Endodermal cell (in vitro differentiated cells): ENCODE data around the gene PFAS. TPM values are rescaled to one million over a fixed set of nuclear protein-coding genes. Genes with fewer than 3 reads are reported as not detected.

Experiments
- DNase-seq: peaks from one replicate; pipeline ENCODE4 v3.0.0-alpha.2; 2017
- H3K27ac ChIP-seq: 2 replicates; pipeline ENCODE4 v1.5.1; 2013; ENCODE audit warnings: mild to moderate bottlenecking, low read depth, low read length, moderate library complexity
- H3K27me3 ChIP-seq: 2 replicates; pipeline ENCODE4 v1.6.1; 2013; ENCODE audit warnings: mild to moderate bottlenecking, low read length, moderate library complexity; ENCODE audit not compliant: insufficient read depth, control insufficient read depth, poor library complexity, severe bottlenecking
- H3K36me3 ChIP-seq: 2 replicates; pipeline ENCODE4 v1.7.0; 2013; ENCODE audit warnings: mild to moderate bottlenecking, low read length, moderate library complexity; ENCODE audit not compliant: control insufficient read depth, insufficient read depth
- H3K4me1 ChIP-seq: one replicate; pipeline ENCODE4 v1.7.0; 2013; ENCODE audit warnings: low read length; ENCODE audit not compliant: control insufficient read depth, insufficient read depth
- H3K4me3 ChIP-seq: 2 replicates; pipeline ENCODE4 v1.5.1; 2013; ENCODE audit warnings: mild to moderate bottlenecking, low read length, moderate library complexity
- H3K9ac ChIP-seq: 2 replicates; pipeline ENCODE4 v1.6.1; 2013; ENCODE audit warnings: mild to moderate bottlenecking, low read length, moderate library complexity; ENCODE audit not compliant: poor library complexity, severe bottlenecking; ENCODE audit errors: extremely low read depth
- H3K9me3 ChIP-seq: 2 replicates; pipeline ENCODE4 v1.6.1; 2013; ENCODE audit warnings: mild to moderate bottlenecking, low read length, moderate library complexity; ENCODE audit not compliant: control insufficient read depth
- H3K27ac Mint-ChIP-seq: 2 replicates; pipeline ENCODE4 v1.8.0; 2020; ENCODE audit warnings: mixed read lengths
- H3K27me3 Mint-ChIP-seq: 2 replicates; pipeline ENCODE4 v1.8.0; 2021; ENCODE audit warnings: mild to moderate bottlenecking, mixed read lengths; ENCODE audit not compliant: insufficient read depth
- H3K36me3 Mint-ChIP-seq: 2 replicates; pipeline ENCODE4 v1.8.0; 2020; ENCODE audit warnings: low read depth, mixed read lengths
- H3K4me1 Mint-ChIP-seq: 2 replicates; pipeline ENCODE4 v1.8.0; 2020; ENCODE audit warnings: mixed read lengths
- H3K4me3 Mint-ChIP-seq: 2 replicates; pipeline ENCODE4 v1.8.0; 2020; ENCODE audit warnings: mild to moderate bottlenecking, moderate library complexity, mixed read lengths
- H3K9me3 Mint-ChIP-seq: 2 replicates; pipeline ENCODE4 v1.8.0; 2020; ENCODE audit warnings: mild to moderate bottlenecking, mixed read lengths
- WGBS, 2 experiments: methylation state at CpG; one replicate each; pipeline versions ENCODE4 v1.1.5 to v1.1.7; 2013; ENCODE audit warnings: missing lambda C conversion rate in 2 of 2, mixed read lengths in 1 of 2; ENCODE audit not compliant: insufficient coverage in 1 of 2, insufficient read length in 1 of 2; 5-methylcytosine and 5-hydroxymethylcytosine counted together
- total RNA-seq, 2 donors: library from RNA; stranded (reverse); fragmentation: NEBNext Ultra II Directional in 1 of 2; extraction: Animal tissue kit (Norgen Biotek cat#: 25700) in 1 of 2; gene quantifications; 2 replicates in 1 of 2; 3 replicates in 1 of 2; pipeline ENCODE4 v1.2.1, GENCODE V29; 2021
- TF ChIP-seq, protein P1 (sequence below): fragments of 200-600 bp; sonication (generic); conservative IDR thresholded peaks from 2 replicates; pipeline ENCODE4 v1.5.0; 2021; ENCODE audit warnings: antibody characterized with exemption, mild to moderate bottlenecking

PFAS gene
- total RNA-seq, 2 donors from 2014 or later: 119 to 158 TPM

DNA sequence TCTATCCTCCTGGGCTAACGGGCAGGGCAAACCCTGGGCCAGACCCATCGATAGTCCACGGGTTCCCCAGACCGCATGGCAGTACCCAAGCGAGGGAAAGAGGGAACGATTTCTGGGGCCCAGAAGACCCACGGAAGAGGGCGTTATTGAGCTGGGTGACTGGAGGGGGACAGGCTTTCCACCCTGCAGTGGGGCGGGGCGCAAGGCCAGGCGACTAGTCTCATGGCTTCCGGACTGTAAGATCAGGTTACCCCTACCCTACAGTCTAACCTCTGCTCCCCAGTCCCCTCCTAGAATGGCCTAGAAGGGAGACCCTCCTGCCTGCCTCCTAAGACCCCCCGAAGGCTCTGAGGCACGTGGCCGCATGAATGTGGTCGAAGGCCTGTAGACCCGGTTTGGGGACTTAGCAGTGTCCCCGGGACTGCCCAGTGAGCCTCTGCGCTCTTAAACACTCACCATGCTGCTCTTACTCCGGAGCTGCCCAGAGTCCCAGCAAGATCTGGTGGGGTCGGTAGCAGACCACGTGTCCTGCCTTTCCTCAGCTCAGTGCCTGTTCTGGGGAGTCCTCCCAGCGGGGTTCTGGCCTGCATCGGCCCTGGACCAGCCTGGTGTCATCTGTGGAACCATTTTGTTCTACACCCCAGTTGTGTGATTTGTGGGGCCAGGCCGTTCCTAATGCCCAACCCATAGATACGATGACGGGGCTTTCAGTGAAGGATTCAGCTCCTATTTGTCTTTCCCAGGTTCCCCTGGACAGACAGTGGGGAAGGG is 25.5 kb upstream of the PFAS start:
- peaks cover 8% of the 10 kb centered on the region for H3K36me3 Mint-ChIP-seq
- no peaks in the 10 kb centered on the region for H3K9me3 Mint-ChIP-seq
- H3K27me3 ChIP-seq: no peaks in the 10 kb centered on the region
- H3K4me3 ChIP-seq: peak overlapping the region; percentile 97
- H3K4me1 ChIP-seq: no peaks in the 10 kb centered on the region
- peak overlapping the region; percentile 93 for H3K4me3 Mint-ChIP-seq
- H3K27ac Mint-ChIP-seq: peak overlapping the region; percentile 100
- DNase-seq: peak; percentile 92
- H3K36me3 ChIP-seq: peaks cover 16% of the 10 kb centered on the region
- H3K27me3 Mint-ChIP-seq: no peaks in the 10 kb centered on the region
- H3K9me3 ChIP-seq: no peaks in the 10 kb centered on the region
- H3K9ac ChIP-seq: peak overlapping the region; percentile 68
- TF ChIP-seq, protein P1, sequence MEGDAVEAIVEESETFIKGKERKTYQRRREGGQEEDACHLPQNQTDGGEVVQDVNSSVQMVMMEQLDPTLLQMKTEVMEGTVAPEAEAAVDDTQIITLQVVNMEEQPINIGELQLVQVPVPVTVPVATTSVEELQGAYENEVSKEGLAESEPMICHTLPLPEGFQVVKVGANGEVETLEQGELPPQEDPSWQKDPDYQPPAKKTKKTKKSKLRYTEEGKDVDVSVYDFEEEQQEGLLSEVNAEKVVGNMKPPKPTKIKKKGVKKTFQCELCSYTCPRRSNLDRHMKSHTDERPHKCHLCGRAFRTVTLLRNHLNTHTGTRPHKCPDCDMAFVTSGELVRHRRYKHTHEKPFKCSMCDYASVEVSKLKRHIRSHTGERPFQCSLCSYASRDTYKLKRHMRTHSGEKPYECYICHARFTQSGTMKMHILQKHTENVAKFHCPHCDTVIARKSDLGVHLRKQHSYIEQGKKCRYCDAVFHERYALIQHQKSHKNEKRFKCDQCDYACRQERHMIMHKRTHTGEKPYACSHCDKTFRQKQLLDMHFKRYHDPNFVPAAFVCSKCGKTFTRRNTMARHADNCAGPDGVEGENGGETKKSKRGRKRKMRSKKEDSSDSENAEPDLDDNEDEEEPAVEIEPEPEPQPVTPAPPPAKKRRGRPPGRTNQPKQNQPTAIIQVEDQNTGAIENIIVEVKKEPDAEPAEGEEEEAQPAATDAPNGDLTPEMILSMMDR: peak; percentile 34
- peak overlapping the region; percentile 80 for H3K27ac ChIP-seq
- 7 to 9% methylated on average over 22 to 27 of the region's 27 CpGs for WGBS, 2 experiments
- H3K4me1 Mint-ChIP-seq: peaks cover 3% of the 10 kb centered on the region

DNA sequence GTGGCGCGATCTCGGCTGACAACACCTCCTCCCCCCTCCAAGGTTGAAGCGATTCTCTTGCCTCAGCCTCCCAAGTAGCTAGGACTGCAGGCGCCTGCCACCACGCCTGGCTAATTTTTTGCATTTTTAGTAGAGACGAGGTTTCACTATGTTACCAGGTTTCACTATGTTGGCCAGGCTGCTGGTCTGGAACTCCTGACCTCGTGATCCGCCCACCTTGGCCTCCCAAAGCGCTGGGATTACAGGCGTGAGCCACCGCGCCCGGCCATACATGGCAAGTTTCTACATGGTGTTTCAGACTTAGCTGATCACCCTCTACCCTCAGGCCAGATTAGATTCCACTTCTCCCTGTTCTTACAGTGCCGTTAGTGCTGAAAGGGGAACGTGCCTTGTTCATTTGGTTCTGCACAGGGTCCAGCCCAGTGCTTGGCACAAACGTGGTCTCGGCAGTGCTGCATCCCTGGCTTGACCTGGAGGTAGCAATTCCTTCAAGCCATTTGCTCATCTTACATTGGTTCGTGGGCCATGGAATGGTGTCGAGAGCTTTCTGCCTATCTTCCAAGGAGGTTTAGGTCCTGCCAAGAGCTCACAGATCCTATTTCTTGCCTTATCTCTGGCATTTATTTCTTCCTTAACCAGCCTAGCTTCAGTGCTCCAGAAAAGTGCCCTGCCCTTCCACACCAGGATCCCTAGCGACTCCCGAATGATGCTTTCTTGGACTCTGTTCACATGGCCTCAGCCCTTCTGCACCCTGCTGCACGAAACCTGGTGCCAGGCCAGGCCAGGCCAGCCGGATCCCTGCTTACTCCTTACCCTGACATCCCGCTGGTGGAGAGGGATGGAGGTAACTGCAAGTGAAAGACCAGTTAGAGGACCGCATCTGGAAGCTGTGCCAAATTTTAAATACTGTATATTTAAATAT is 23.9 kb upstream of the PFAS start:
- peaks cover 32% of the 10 kb centered on the region for H3K36me3 ChIP-seq
- Mint-ChIP-seq H3K4me3 (peak overlapping the region; percentile 93), H3K27me3 (no peaks in the 10 kb centered on the region), H3K4me1 (peaks cover 3% of the 10 kb centered on the region), H3K9me3 (no peaks in the 10 kb centered on the region), H3K27ac (peak overlapping the region; percentile 35), H3K36me3 (peaks cover 22% of the 10 kb centered on the region)
- H3K4me3 ChIP-seq: no peak overlapping the region
- no peaks in the 10 kb centered on the region for H3K27me3 ChIP-seq
- H3K9ac ChIP-seq: no peak overlapping the region
- no peak for DNase-seq
- H3K9me3 ChIP-seq: no peaks in the 10 kb centered on the region
- TF ChIP-seq, protein P1: no peak
- WGBS, 2 experiments: 95% methylated on average over 22 to 25 of the region's 26 CpGs
- H3K27ac ChIP-seq: no peak overlapping the region
- no peaks in the 10 kb centered on the region for H3K4me1 ChIP-seq

DNA sequence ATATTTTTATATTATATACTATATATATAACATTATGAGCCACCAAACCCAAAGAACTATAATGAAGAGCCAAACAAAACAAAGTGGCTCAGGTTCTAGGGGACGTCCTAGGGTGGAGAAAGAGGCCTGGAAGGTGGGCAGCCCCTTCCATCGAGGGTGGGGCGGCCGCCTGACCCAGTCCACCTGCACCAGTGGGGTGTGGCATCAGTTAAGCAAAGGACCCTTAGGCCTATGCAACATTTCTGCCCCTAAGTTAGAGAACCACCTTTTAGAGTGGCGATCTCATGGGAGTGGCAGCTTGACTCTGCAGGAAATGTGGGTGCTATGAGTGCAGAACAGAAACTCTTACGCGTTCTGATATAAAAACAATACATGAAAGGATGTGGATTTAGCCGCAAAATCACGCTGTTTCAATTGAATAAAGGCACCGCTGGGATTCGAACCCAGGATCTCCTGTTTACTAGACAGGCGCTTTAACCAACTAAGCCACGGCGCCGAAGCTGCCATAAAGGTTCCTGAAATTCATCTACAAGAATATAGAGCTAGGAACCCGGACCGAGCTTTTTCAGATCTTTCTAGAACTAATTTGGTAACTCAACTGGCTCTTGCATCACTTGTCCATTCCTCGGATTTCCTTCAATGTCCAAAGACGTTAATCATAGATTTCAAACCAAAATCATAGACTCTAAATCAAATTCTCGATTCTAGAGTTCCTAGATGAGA is 23.1 kb upstream of the PFAS start:
- Histone ChIP-seq H3K9ac (peak overlapping the region; percentile 49), H3K4me1 (no peaks in the 10 kb centered on the region), H3K4me3 (peak overlapping the region; percentile 79), H3K27me3 (no peaks in the 10 kb centered on the region), H3K9me3 (no peaks in the 10 kb centered on the region), H3K27ac (peak overlapping the region; percentile 65), H3K36me3 (peaks cover 40% of the 10 kb centered on the region)
- TF ChIP-seq, protein P1: no peak
- peak; percentile 94 for DNase-seq
- H3K4me3 Mint-ChIP-seq: peak overlapping the region; percentile 63
- no peaks in the 10 kb centered on the region for H3K9me3 Mint-ChIP-seq
- H3K36me3 Mint-ChIP-seq: peaks cover 29% of the 10 kb centered on the region
- no peaks in the 10 kb centered on the region for H3K27me3 Mint-ChIP-seq
- whole genome bisulfite sequencing, 2 experiments: 39 to 44% methylated on average over 17 to 20 of the region's 20 CpGs
- H3K4me1 Mint-ChIP-seq: peaks cover 3% of the 10 kb centered on the region
- H3K27ac Mint-ChIP-seq: peak overlapping the region; percentile 92
